Heart left ventricle (tissue), 16 donors: ENCODE results near the gene KRT222. TPM values are rescaled to one million over a fixed set of nuclear protein-coding genes. Genes with fewer than 3 reads are reported as not detected.

Source experiments
- ATAC-seq, 4 donors: fragments of 200-7000 bp; cut with Tn5 transposase; one replicate each; pipeline ENCODE4 v1.9.1; 2020 to 2022; ENCODE audit warnings: moderate library complexity in 4 of 4, mild to moderate bottlenecking in 3 of 4, moderate number of reproducible peaks in 1 of 4
- DNase-seq, 5 donors: peaks; one replicate each; pipeline ENCODE4 v3.0.0-alpha.2; 2020
- H3K27ac ChIP-seq, 12 donors: fragments of 200-600 bp; sonication (generic) in 4 of 12; one replicate each; pipeline versions ENCODE4 v1.5.0 to v1.8.0; 2016 to 2022; ENCODE audit warnings: mild to moderate bottlenecking in 2 of 12
- H3K27me3 ChIP-seq, 9 donors: fragments of 200-600 bp; sonication (generic) in 2 of 9; one replicate each; pipeline versions ENCODE4 v1.5.1 to v1.8.0; 2016 to 2022; ENCODE audit warnings: mild to moderate bottlenecking in 3 of 9
- H3K36me3 ChIP-seq, 9 donors: fragments of 200-600 bp; sonication (generic) in 2 of 9; one replicate each; pipeline versions ENCODE4 v1.5.0 to v1.8.0; 2018 to 2022; ENCODE audit warnings: mild to moderate bottlenecking in 2 of 9
- H3K4me1 ChIP-seq, 12 donors: fragments of 200-600 bp; sonication (generic) in 4 of 12; one replicate each; pipeline versions ENCODE4 v1.5.0 to v1.8.0; 2016 to 2022; ENCODE audit warnings: mild to moderate bottlenecking in 3 of 12
- H3K4me3 ChIP-seq, 12 donors: fragments of 200-600 bp; sonication (generic) in 4 of 12; one replicate each; pipeline versions ENCODE4 v1.5.0 to v1.8.0; 2017 to 2022; ENCODE audit warnings: mild to moderate bottlenecking in 9 of 12, moderate library complexity in 4 of 12
- H3K9me3 ChIP-seq, 12 donors: fragments of 200-600 bp; sonication (generic) in 4 of 12; one replicate each; pipeline versions ENCODE4 v1.5.0 to v1.8.0; 2016 to 2022; ENCODE audit warnings: mild to moderate bottlenecking in 1 of 12
- CTCF ChIP-seq, 12 donors: fragments of 200-600 bp; sonication (generic) in 4 of 12; IDR thresholded peaks; one replicate each; pipeline versions ENCODE4 v1.5.0 to v1.8.0; 2018 to 2022; ENCODE audit warnings: antibody characterized with exemption in 12 of 12, mild to moderate bottlenecking in 5 of 12
- POLR2A ChIP-seq, 2 donors: fragments of 450-650 bp; IDR thresholded peaks; one replicate each; pipeline ENCODE4 v1.6.1; 2017; ENCODE audit warnings: antibody characterized with exemption in 2 of 2, mild to moderate bottlenecking in 2 of 2, moderate library complexity in 2 of 2
- WGBS, 4 donors: extraction: QIAGEN DNeasy Blood & Tissue Kit in 2 of 4; methylation state at CpG; one replicate each; pipeline versions ENCODE4 v1.1.5 to v1.1.7; 2013 to 2018; 5-methylcytosine and 5-hydroxymethylcytosine counted together
- intact Hi-C, 10 donors: fragments of 100-400 bp; cut with DNase I; formaldehyde crosslinking; loops; one replicate each; pipeline versions ENCODE4 v1.11.1 to v1.14.2; 2022
- polyA plus RNA-seq, 2 donors: library from polyadenylated mRNA; stranded (reverse); fragments of 200-250 nt; gene quantifications; one replicate each; pipeline ENCODE4 v1.2.3, GENCODE V29; 2013
- total RNA-seq, 9 donors: library from RNA; depleted of rRNA in 2 of 9; stranded (reverse); fragments of >200 nt in 2 of 9; fragmentation: NEBNext Ultra II Directional in 3 of 9; extraction: Animal tissue kit (Norgen Biotek cat#: 25700) in 3 of 9; gene quantifications; one replicate each; pipeline versions ENCODE4 v1.1.0 to v1.2.4, GENCODE V29; 2016 to 2023
- donor health status: ischemic (EF 13 %, LVEDD 7.1; RV severe dilation, severe dysfunction).
- donor health status: healthy with polysubstance abuse.
- donor health status: DM: no; HTN: yes; CAD: no.
- donor health status: DM: no; HTN: no; CAD: no.
- donor health status: ischemic (EF 25% LVEDD 6.9; RV normal size, moderate dysfunction).
- donor health status: ischemic (EF 25% LVEDD 5.7; RV mildly dilated, moderate dysfunction).
- donor health status: healthy.
- donor health status: DM: yes; HTN: yes; CAD: no.
- donor health status: ischemic (EF 35%, LVEDD 5.7; RV mildly dilated, moderate dysfunction).
- donor health status: nonischemic (EF 11% LVEDD 7.7; RV severe dilation, severe dysfunction).
- donor health status: DM: yes; HTN: yes; CAD: no.
- donor health status: PGD.
- donor health status: ischemic (EF 29% LVEDD 5.4; RV normal size, mild dysfunction).
- donor health status: nonischemic (EF 23%, LVEDD 6.1; RV moderate dilation, normal function).

KRT222 gene
- total and polyA plus RNA-seq, 11 donors, result 0.25 to 1.3 (median 0.96) TPM; not detected in 6

GRCh38 chr17:40697297-40697696, 32.3 kb upstream of the KRT222 start:
- H3K9me3 ChIP-seq, result no peaks in the 10 kb centered on the region
- TF ChIP-seq CTCF (IDR thresholded peaks at IDR 0.05) (no peak), POLR2A (IDR thresholded peaks at IDR 0.05) (no peak)
- intact Hi-C loops, result loop anchor here in 1 of 10 donors (10.0 kb wide), 1 partner anchor 58 kb away; the partner anchor contains the start of gene KRT25
- DNase-seq, result no peak
- no peaks in the 10 kb centered on the region for H3K4me1 ChIP-seq
- no peak overlapping the region for H3K27ac ChIP-seq
- no peak overlapping the region for H3K4me3 ChIP-seq
- WGBS, 4 donors, result 31 to 41% (median 32%) methylated on average over 7 of the region's 7 CpGs
- H3K36me3 ChIP-seq, result no peaks in the 10 kb centered on the region
- ATAC-seq, result no peak
- peaks cover 0 to 41% (median 9%) of the 10 kb centered on the region in 9 donors for H3K27me3 ChIP-seq

GRCh38 chr17:40696651-40697072, 31.7 kb upstream of the KRT222 start:
- TF ChIP-seq CTCF (IDR thresholded peaks at IDR 0.05) (no peak), POLR2A (IDR thresholded peaks at IDR 0.05) (no peak)
- Histone ChIP-seq H3K4me3 (no peak overlapping the region), H3K9me3 (no peaks in the 10 kb centered on the region), H3K4me1 (no peaks in the 10 kb centered on the region), H3K27me3 (peaks cover 0 to 35% (median 9%) of the 10 kb centered on the region in 9 donors), H3K36me3 (no peaks in the 10 kb centered on the region), H3K27ac (no peak overlapping the region)
- no peak for ATAC-seq
- intact Hi-C loops, result loop anchor here in 1 of 10 donors (10.0 kb wide), 1 partner anchor 58 kb away; the partner anchor contains the start of gene KRT25
- no peak for DNase-seq
- 70 to 88% (median 81%) methylated on average over 3 of the region's 3 CpGs for WGBS, 4 donors

- H3K36me3 ChIP-seq, result no peaks in the 10 kb centered on the region
- ATAC-seq, result no peak
- H3K4me3 ChIP-seq, result no peak overlapping the region
- no peak for TF ChIP-seq POLR2A (IDR thresholded peaks at IDR 0.05)
- no peak for TF ChIP-seq CTCF (IDR thresholded peaks at IDR 0.05)
- intact Hi-C loops, result loop anchor here in 1 of 10 donors (10.0 kb wide), 1 partner anchor 59 kb away; the partner anchor contains the start of gene KRT25
- no peaks in the 10 kb centered on the region for H3K4me1 ChIP-seq
- H3K27ac ChIP-seq, result no peak overlapping the region
- H3K9me3 ChIP-seq, result no peaks in the 10 kb centered on the region
- WGBS, 4 donors, result 86 to 94% (median 92%) methylated on average over 6 of the region's 6 CpGs
- H3K27me3 ChIP-seq, result peaks cover 0 to 37% (median 9%) of the 10 kb centered on the region in 9 donors
- DNase-seq, result no peak
These were observed 31.0 kb upstream of the KRT222 start for GRCh38 chr17:40695874-40696472.

GRCh38 chr17:40694584-40694983, 29.6 kb upstream of the KRT222 start:
- ATAC-seq (no peak), DNase-seq (no peak)
- intact Hi-C loops, result loop anchor here in 1 of 10 donors (10.0 kb wide), 1 partner anchor 60 kb away; the partner anchor contains the start of gene KRT25
- WGBS, 4 donors, result 81 to 89% (median 84%) methylated on average over 9 of the region's 9 CpGs
- Histone ChIP-seq H3K27me3 (peaks cover 0 to 39% (median 9%) of the 10 kb centered on the region in 9 donors), H3K4me3 (no peak overlapping the region), H3K36me3 (no peaks in the 10 kb centered on the region), H3K9me3 (no peaks in the 10 kb centered on the region), H3K27ac (no peak overlapping the region), H3K4me1 (no peaks in the 10 kb centered on the region)
- TF ChIP-seq CTCF (IDR thresholded peaks at IDR 0.05), result no peak
- no peak for TF ChIP-seq POLR2A (IDR thresholded peaks at IDR 0.05)
